GM18907 (cell line): ENCODE results near the gene GIT2.
A peak's percentile ranks its signal among the peaks of the same experiment; 100 is the strongest.
"Not testable (repeated sequence)": the region's sequence is repeated elsewhere in the genome, so short reads cannot be mapped to it uniquely, and the experiment has no call there.

Experiments
- ATAC-seq: cut with Tn5 transposase; IDR thresholded peaks from one replicate; pipeline ENCODE4 v1.9.1; 2021; ENCODE audit warnings: mild to moderate bottlenecking, moderate library complexity; ENCODE audit not compliant: unreplicated experiment

The GIT2 gene

GRCh38 chr12:109995686-109996482 is at the start of gene GIT2:
Gene GIT2 (minus strand): TSS chr12:109996368. CDS start chr12:109996224, 144 bp downstream.
- ATAC-seq: peak; percentile 66

GRCh38 chr12:110042264-110042663 is 46.1 kb upstream of the GIT2 start:
- no peak for ATAC-seq

- ATAC-seq: no peak
Observed at GRCh38 chr12:110039085-110039807, 43.1 kb upstream of the GIT2 start.

GRCh38 chr12:110038741-110039084 is 42.5 kb upstream of the GIT2 start:
- no peak for ATAC-seq

GRCh38 chr12:110037315-110037714 is 41.1 kb upstream of the GIT2 start:
- ATAC-seq: no peak

- no peak for ATAC-seq
Observed at GRCh38 chr12:110035534-110036104, 39.5 kb upstream of the GIT2 start.

GRCh38 chr12:110033888-110034287 is 37.7 kb upstream of the GIT2 start:
- no peak for ATAC-seq

GRCh38 chr12:110029290-110029815 is 33.2 kb upstream of the GIT2 start:
- ATAC-seq: no peak

- ATAC-seq: no peak
Observed at GRCh38 chr12:110028323-110028722, 32.2 kb upstream of the GIT2 start.

GRCh38 chr12:110024051-110024450 is 27.9 kb upstream of the GIT2 start:
- ATAC-seq: no peak

GRCh38 chr12:110023059-110023980 is 27.2 kb upstream of the GIT2 start:
- ATAC-seq: no peak

- no peak for ATAC-seq
Observed at GRCh38 chr12:110020956-110021355, 24.8 kb upstream of the GIT2 start.

- no peak for ATAC-seq
Observed at GRCh38 chr12:110015132-110015531, 19.0 kb upstream of the GIT2 start.

- no peak for ATAC-seq
Observed at GRCh38 chr12:110012659-110013058, 16.5 kb upstream of the GIT2 start.

- ATAC-seq: peak; percentile 63
Observed at GRCh38 chr12:110012137-110012536, 16.0 kb upstream of the GIT2 start.

- no peak for ATAC-seq
Observed at GRCh38 chr12:110010853-110011723, 14.9 kb upstream of the GIT2 start.

- not testable (repeated sequence) for ATAC-seq
Observed at GRCh38 chr12:110008681-110009398, 12.7 kb upstream of the GIT2 start.

GRCh38 chr12:110007881-110008280 is 11.7 kb upstream of the GIT2 start:
- no peak for ATAC-seq

- no peak for ATAC-seq
Observed at GRCh38 chr12:110006115-110006514, 9.9 kb upstream of the GIT2 start.
